GM21737 (cell line): ENCODE results near the gene SUSD4.

Experiments used
- ATAC-seq: cut with Tn5 transposase; IDR thresholded peaks from one replicate; pipeline ENCODE4 v1.9.1; 2021; ENCODE audit warnings: mild to moderate bottlenecking, moderate library complexity; ENCODE audit not compliant: unreplicated experiment

Gene SUSD4

DNA sequence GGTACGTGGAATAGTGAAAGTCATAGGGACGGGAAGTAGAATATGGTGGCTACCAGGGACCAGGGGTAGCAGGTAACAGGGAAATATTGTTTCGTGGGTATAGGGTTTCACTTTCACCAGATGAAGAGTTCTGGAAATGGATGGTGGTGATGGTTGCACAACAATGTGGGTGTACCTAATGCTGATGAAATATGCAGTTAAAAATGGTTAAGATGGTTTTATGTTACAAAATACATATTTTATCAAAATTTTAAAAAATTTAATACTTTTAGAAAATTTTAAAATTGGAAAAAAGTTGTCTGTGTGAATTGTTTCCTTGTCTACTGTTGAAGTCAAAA, 165.4 kb downstream of the SUSD4 start:
- ATAC-seq, result no peak

DNA sequence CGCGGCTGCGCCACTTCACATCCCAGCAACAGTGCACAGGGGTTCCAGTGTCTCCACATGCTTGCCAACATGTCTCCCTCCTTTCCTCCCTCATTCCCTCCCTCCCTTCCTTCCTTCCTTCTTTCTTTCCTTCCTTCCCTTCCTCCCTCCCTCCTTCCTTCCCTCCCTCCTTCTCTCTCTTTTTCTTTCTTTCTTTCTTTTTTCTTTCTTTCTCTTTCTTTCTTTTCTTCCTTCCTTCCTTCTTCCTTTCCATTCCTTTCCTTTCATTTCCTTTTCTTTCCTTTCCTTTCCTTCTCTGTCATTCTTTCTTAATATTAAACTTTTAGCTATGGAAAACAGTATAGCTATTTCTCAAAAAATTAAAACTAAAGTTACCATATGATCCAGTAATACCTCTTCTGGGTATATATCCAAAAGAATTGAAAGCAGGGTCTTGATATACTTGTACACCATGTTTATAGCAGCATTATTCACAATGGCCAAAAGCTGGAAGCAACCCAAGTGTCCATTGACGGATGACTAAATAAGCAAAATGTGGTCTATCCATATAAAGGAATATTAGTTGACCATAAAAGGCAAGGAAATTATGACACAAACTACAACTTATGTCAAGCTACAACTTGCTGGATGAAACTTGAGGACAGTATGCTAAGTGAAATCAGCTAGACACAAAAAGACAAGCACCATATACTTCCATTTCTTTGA, 165.9 kb downstream of the SUSD4 start:
- ATAC-seq, result no peak

GRCh38 chr1:223189903-223190724, 173.9 kb downstream of the SUSD4 start:
- no peak for ATAC-seq

DNA sequence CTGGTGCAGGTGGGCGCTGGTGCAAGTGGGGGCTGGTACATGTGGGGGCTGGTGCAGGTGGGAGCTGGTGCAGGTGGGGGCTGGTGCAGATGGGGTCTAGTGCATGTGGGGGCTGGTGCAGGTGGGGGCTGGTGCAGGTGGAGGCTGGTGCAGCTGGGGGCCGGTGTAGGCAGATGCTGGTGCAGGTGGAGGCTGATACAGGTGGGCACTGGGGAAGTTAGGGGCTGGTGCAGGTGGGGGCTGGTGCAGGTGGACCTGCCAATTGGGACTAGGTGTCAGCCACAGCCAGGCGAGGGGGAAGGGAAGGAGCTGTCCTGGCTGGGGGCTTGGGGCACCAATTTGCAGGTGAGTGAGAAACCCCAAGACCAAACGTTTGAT, 174.5 kb downstream of the SUSD4 start:
- ATAC-seq, result no peak

- ATAC-seq, result no peak
Observed at GRCh38 chr1:223188618-223189356, 175.2 kb downstream of the SUSD4 start.

DNA sequence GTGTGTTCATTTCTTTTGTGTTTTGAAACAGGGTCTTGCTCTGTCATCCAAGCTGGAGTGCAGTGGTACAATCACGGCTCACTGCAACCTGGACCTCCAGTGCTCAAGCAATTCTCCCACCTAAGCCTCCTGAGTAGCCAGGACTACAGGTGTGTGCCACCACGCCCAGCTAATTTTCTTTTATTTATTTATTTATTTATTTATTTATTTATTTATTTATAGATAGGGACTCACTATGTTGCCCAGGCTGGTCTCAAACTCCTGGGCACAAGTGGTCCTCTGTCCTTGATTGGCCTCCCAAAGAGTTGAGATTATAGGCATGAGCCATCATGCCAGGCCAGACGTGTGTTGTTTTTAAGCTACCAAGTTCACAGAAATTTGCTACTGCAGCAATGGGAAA, 177.2 kb downstream of the SUSD4 start:
- no peak for ATAC-seq

DNA sequence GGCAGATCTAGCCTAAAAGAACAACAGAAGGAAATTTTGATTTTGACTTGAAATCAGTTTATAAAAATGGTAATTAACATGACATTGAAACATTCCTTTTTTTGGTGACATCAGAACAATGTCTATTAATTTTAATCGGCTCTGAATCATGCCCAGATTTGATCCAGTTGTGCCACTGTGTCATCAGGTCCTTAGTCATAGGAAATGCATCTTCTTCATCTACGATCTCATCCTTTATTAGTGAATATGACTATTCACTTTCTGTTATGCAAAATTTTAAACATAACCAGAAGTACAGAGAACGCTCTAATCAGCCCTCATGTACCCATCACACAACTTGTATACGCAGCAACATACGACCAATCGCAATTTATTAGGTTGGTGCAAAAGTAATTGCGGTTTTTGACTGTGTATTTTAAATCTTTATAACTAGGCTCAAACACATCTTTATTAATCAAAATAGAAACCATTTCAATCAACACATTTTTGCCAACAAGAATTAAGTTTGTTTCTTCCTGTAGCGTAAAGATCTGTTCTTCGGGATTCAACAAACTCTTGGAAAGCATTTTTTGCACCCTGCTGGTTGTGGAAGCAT, 180.6 kb downstream of the SUSD4 start:
- no peak for ATAC-seq

DNA sequence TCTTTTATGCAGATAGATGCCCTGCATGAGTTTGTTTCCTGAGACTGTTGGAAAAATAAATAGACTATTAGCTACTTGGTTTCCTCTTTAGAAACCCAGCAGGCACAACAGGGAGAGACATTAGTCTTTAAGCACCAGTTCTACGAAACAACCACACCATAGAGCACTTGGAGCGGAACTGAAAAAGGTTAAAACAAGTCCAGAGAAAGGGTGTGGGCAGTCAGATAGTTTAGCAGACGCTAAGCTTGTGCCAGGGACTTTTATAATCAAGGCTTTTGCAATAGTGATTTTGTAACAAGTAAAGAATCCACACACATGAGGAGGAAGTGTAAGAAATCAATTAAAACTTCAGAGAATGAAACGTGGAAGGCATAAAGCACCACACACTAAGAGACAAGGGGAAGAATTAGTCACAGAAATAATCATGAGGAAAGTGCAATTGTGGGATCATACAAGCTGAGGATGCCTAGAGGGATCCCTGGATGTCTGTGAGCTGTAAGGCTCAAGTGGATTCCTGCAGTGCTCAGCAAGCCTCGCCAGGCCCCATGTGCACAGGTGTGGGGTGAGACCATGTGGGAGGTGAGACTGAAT, 183.2 kb downstream of the SUSD4 start:
- no peak for ATAC-seq

- ATAC-seq, result no peak
Observed at GRCh38 chr1:223179786-223180185, 184.2 kb downstream of the SUSD4 start.

DNA sequence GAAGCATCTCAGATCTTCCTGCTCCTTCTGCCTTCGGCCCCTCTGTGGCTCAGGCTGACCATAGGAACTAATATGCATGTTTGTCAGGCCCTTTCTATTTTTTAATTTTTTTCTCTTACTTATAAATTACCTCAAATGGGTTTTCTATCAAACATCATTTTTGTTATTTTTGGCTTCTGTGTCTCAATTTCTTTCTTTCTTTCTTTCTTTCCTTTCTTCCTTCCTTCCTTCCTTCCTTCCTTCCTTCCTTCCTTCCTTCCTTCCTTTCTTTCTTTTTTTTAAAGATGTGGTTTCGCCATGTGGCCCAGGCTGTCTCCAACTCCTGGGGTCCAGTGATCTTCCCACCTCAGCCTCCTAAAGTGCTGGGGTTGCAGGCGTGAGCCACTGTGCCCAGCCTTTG, 184.7 kb downstream of the SUSD4 start:
- ATAC-seq, result no peak

GRCh38 chr1:223177681-223178080, 186.3 kb downstream of the SUSD4 start:
- no peak for ATAC-seq

- ATAC-seq, result no peak
Observed at GRCh38 chr1:223176437-223176836, 187.5 kb downstream of the SUSD4 start.

- no peak for ATAC-seq
Observed at GRCh38 chr1:223175633-223176032, 188.3 kb downstream of the SUSD4 start.

GRCh38 chr1:223175032-223175431, 188.9 kb downstream of the SUSD4 start:
- ATAC-seq, result no peak
